Uterus (tissue), 4 donors: ENCODE data around the gene EIF3I. TPM values are rescaled to one million over a fixed set of nuclear protein-coding genes. Genes with fewer than 3 reads are reported as not detected.

Experiments used
- DNase-seq, 2 donors: peaks; one replicate each; pipeline ENCODE4 v3.0.0-alpha.2; 2019 to 2020
- H3K27ac ChIP-seq, 2 donors: fragments of 200-600 bp; sonication (generic); 1 replicate in 1 of 2; 2 replicates in 1 of 2; pipeline ENCODE4 v1.5.1; 2016 to 2018
- H3K27me3 ChIP-seq, 2 donors: fragments of 200-600 bp; sonication (generic); one replicate each; pipeline ENCODE4 v1.5.1; 2018 to 2019; ENCODE audit warnings: control low read depth in 1 of 2
- H3K36me3 ChIP-seq, 2 donors: fragments of 200-600 bp; sonication (generic); one replicate each; pipeline ENCODE4 v1.5.1; 2019; ENCODE audit warnings: control low read depth in 1 of 2
- H3K4me1 ChIP-seq, 2 donors: fragments of 200-600 bp; sonication (generic); one replicate each; pipeline ENCODE4 v1.5.1; 2018 to 2019; ENCODE audit warnings: control low read depth in 1 of 2
- H3K4me3 ChIP-seq, 2 donors: fragments of 200-600 bp; sonication (generic); 1 replicate in 1 of 2; 2 replicates in 1 of 2; pipeline ENCODE4 v1.5.1; 2018 to 2019; ENCODE audit warnings: mild to moderate bottlenecking in 1 of 2
- H3K9me3 ChIP-seq, 2 donors: fragments of 200-600 bp; sonication (generic); one replicate each; pipeline ENCODE4 v1.5.1; 2019; ENCODE audit warnings: control low read depth in 1 of 2
- CTCF ChIP-seq, 4 experiments: fragments of 200-600 bp in 2 of 4; fragments of 450-650 bp in 2 of 4; sonication (generic) in 2 of 4; IDR thresholded peaks; one replicate each; pipeline ENCODE4 v1.5.1; 2016 to 2019; ENCODE audit warnings: antibody characterized with exemption in 4 of 4, mild to moderate bottlenecking in 2 of 4, moderate library complexity in 1 of 4
- POLR2A ChIP-seq, 2 donors: fragments of 450-650 bp; IDR thresholded peaks; one replicate each; pipeline ENCODE4 v1.6.1; 2016; ENCODE audit warnings: antibody characterized with exemption in 2 of 2, mild to moderate bottlenecking in 1 of 2, moderate library complexity in 1 of 2
- intact Hi-C: fragments of 100-400 bp; cut with DNase I; formaldehyde crosslinking; loops from one replicate; pipeline ENCODE4 v1.15.1; 2023; ENCODE audit warnings: low total_unique reads
- total RNA-seq, 4 donors: library from RNA; depleted of rRNA in 3 of 4; stranded (reverse); fragments of >200 nt in 3 of 4; gene quantifications; one replicate each; pipeline versions ENCODE4 v1.1.0 to v1.2.4, GENCODE V29; 2014 to 2023
- donor health status: DM: yes; HTN: yes; CAD: no.

EIF3I gene
- total RNA-seq, 4 donors from 2014 or later: 111 to 246 (median 143) TPM

GRCh38 chr1:32220746-32221580 is 1.2 kb upstream of the EIF3I start:
- TF ChIP-seq CTCF (IDR thresholded peaks at IDR 0.05) (no peak), POLR2A (IDR thresholded peaks at IDR 0.05) (no peak)
- H3K9me3 ChIP-seq: no peaks in the 10 kb centered on the region
- no peak for DNase-seq
- H3K36me3 ChIP-seq: no peaks in the 10 kb centered on the region
- peak overlapping the region; percentile 81 to 100 for H3K4me3 ChIP-seq
- H3K4me1 ChIP-seq: peaks cover 4 to 18% of the 10 kb centered on the region in 2 donors
- H3K27me3 ChIP-seq: no peaks in the 10 kb centered on the region
- H3K27ac ChIP-seq: peak overlapping the region; percentile 10 to 89
- intact Hi-C loops: no loop called here

- intact Hi-C loops: no loop called here
- no peaks in the 10 kb centered on the region for H3K27me3 ChIP-seq
- H3K36me3 ChIP-seq: no peaks in the 10 kb centered on the region
- no peak for DNase-seq
- H3K4me1 ChIP-seq: peaks cover 4 to 18% of the 10 kb centered on the region in 2 donors
- TF ChIP-seq POLR2A (IDR thresholded peaks at IDR 0.05) (no peak), CTCF (IDR thresholded peaks at IDR 0.05) (no peak)
- H3K9me3 ChIP-seq: no peaks in the 10 kb centered on the region
- peak overlapping the region; percentile 81 to 100 for H3K4me3 ChIP-seq
- H3K27ac ChIP-seq: peak overlapping the region; percentile 89 to 98
Measured at GRCh38 chr1:32221581-32221979, 627 bp upstream of the EIF3I start.

GRCh38 chr1:32223683-32224082 is 1.5 kb downstream of the EIF3I start:
- no peaks in the 10 kb centered on the region for H3K27me3 ChIP-seq
- intact Hi-C loops: no loop called here
- peak overlapping the region; percentile 89 to 98 for H3K27ac ChIP-seq
- DNase-seq: no peak
- H3K4me3 ChIP-seq: no peak overlapping the region
- peaks cover 4 to 18% of the 10 kb centered on the region in 2 donors for H3K4me1 ChIP-seq
- H3K36me3 ChIP-seq: no peaks in the 10 kb centered on the region
- TF ChIP-seq CTCF (IDR thresholded peaks at IDR 0.05) (no peak), POLR2A (IDR thresholded peaks at IDR 0.05) (no peak)
- no peaks in the 10 kb centered on the region for H3K9me3 ChIP-seq

GRCh38 chr1:32224285-32224684 is 2.1 kb downstream of the EIF3I start:
- no peaks in the 10 kb centered on the region for H3K36me3 ChIP-seq
- no peak for DNase-seq
- H3K4me1 ChIP-seq: peaks cover 4 to 18% of the 10 kb centered on the region in 2 donors
- no peak overlapping the region for H3K4me3 ChIP-seq
- no peaks in the 10 kb centered on the region for H3K9me3 ChIP-seq
- no peak for TF ChIP-seq POLR2A (IDR thresholded peaks at IDR 0.05)
- TF ChIP-seq CTCF (IDR thresholded peaks at IDR 0.05): no peak
- H3K27me3 ChIP-seq: no peaks in the 10 kb centered on the region
- no peak overlapping the region for H3K27ac ChIP-seq
- intact Hi-C loops: no loop called here

GRCh38 chr1:32228771-32229170 is 6.6 kb downstream of the EIF3I start:
- Histone ChIP-seq H3K36me3 (no peaks in the 10 kb centered on the region), H3K4me3 (no peak overlapping the region), H3K27ac (no peak overlapping the region), H3K9me3 (no peaks in the 10 kb centered on the region), H3K4me1 (peaks cover 0 to 4% of the 10 kb centered on the region in 2 donors), H3K27me3 (no peaks in the 10 kb centered on the region)
- DNase-seq: no peak
- TF ChIP-seq CTCF (IDR thresholded peaks at IDR 0.05): no peak
- no peak for TF ChIP-seq POLR2A (IDR thresholded peaks at IDR 0.05)
- intact Hi-C loops: no loop called here
